OCI-LY1 (cell line): ENCODE data around the gene ARHGAP27.
"Not testable (repeated sequence)": the region's sequence is repeated elsewhere in the genome, so short reads cannot be mapped to it uniquely, and the experiment has no call there.

Experiments used
- H2AFZ ChIP-seq: fragments of 200-600 bp; sonication (generic), shearing (Covaris generic); 2 replicates; pipeline ENCODE4 v1.6.0; 2014; ENCODE audit warnings: antibody characterized with exemption, mild to moderate bottlenecking, low read length
- H3F3A ChIP-seq: fragments of 200-600 bp; sonication (generic), shearing (Covaris generic); 2 replicates; pipeline ENCODE4 v1.6.0; 2014; ENCODE audit warnings: mild to moderate bottlenecking, antibody characterized with exemption, low read length, moderate library complexity; ENCODE audit not compliant: insufficient read depth
- H3K27ac ChIP-seq: fragments of 200-600 bp; sonication (generic); 2 replicates; pipeline ENCODE4 v1.5.1; 2014; ENCODE audit warnings: low read length, mixed run types, mild to moderate bottlenecking, low read depth; ENCODE audit not compliant: poor library complexity, severe bottlenecking
- H3K27me3 ChIP-seq: fragments of 200-600 bp; sonication (generic); 2 replicates; pipeline ENCODE4 v1.6.0; 2014; ENCODE audit warnings: antibody characterized with exemption, mild to moderate bottlenecking, low read length, moderate library complexity; ENCODE audit not compliant: insufficient read depth
- H3K36me3 ChIP-seq: fragments of 200-600 bp; sonication (generic); 2 replicates; pipeline ENCODE4 v1.6.1; 2014; ENCODE audit warnings: mild to moderate bottlenecking, antibody characterized with exemption, low read length, moderate library complexity, mixed read lengths; ENCODE audit not compliant: insufficient read depth
- H3K4me1 ChIP-seq: fragments of 200-600 bp; sonication (generic); 2 replicates; pipeline ENCODE4 v1.5.1; 2014; ENCODE audit warnings: mild to moderate bottlenecking, low read length, moderate library complexity; ENCODE audit not compliant: insufficient read depth, severe bottlenecking
- H3K4me2 ChIP-seq: fragments of 200-600 bp; sonication (generic), shearing (Covaris generic); 2 replicates; pipeline ENCODE4 v1.6.1; 2014; ENCODE audit warnings: low read length
- H3K4me3 ChIP-seq: fragments of 200-600 bp; sonication (generic); 2 replicates; pipeline ENCODE4 v1.5.1; 2014; ENCODE audit warnings: low read length, low read depth, mild to moderate bottlenecking, mixed read lengths; ENCODE audit not compliant: poor library complexity, severe bottlenecking
- H3K79me2 ChIP-seq: fragments of 200-600 bp; shearing (Covaris generic); 2 replicates; pipeline ENCODE4 v1.6.1; 2016; ENCODE audit warnings: mixed run types, low read length, mixed read lengths; ENCODE audit not compliant: insufficient read depth
- H3K9ac ChIP-seq: fragments of 200-600 bp; sonication (generic), shearing (Covaris generic); 2 replicates; pipeline ENCODE4 v1.6.1; 2014; ENCODE audit warnings: mild to moderate bottlenecking, low read length, mixed read lengths
- H3K9me2 ChIP-seq: fragments of 200-600 bp; sonication (generic), shearing (Covaris generic); 2 replicates; pipeline ENCODE4 v1.6.1; 2014; ENCODE audit warnings: low read depth, mild to moderate bottlenecking, low read length, mixed read lengths
- H3K9me3 ChIP-seq: fragments of 200-600 bp; shearing (Covaris generic); 2 replicates; pipeline ENCODE4 v1.6.1; 2014; ENCODE audit warnings: low read length, mixed read lengths
- H4K20me1 ChIP-seq: fragments of 200-600 bp; sonication (generic), shearing (Covaris generic); 2 replicates; pipeline ENCODE4 v1.6.0; 2016; ENCODE audit warnings: mild to moderate bottlenecking, low read length; ENCODE audit not compliant: insufficient read depth
- CTCF ChIP-seq: fragments of 200-600 bp; sonication (generic), shearing (Covaris generic); IDR thresholded peaks from 2 replicates; pipeline ENCODE4 v1.5.1; 2017; ENCODE audit warnings: mild to moderate bottlenecking, antibody characterized with exemption, low read length, moderate library complexity, mixed read lengths
- EZH2 ChIP-seq: fragments of 200-600 bp; sonication (generic), shearing (Covaris generic); IDR thresholded peaks from 2 replicates; pipeline ENCODE4 v1.8.0; 2017; ENCODE audit warnings: borderline replicate concordance, mixed run types, mild to moderate bottlenecking, antibody characterized with exemption, low read length, moderate library complexity, mixed read lengths

Gene ARHGAP27

GRCh38 chr17:45432405-45433158 is at the start of gene ARHGAP27:
TSS of gene ARHGAP27 (minus strand) at chr17:45432870. CDS start at chr17:45430279, 2,591 bp downstream.
- peaks cover 10% of the 10 kb centered on the region; the same call in 1 of the 2 replicates for H3K36me3 ChIP-seq
- peak within 1 kb of the TSS; percentile 96 for H3K4me2 ChIP-seq
- H3K9me3 ChIP-seq, result no peaks in the 10 kb centered on the region
- peak within 1 kb of the TSS; percentile 45; the same call in 1 of the 2 replicates for H3K9ac ChIP-seq
- peak within 1 kb of the TSS; percentile 62 for H3K4me3 ChIP-seq
- H3K4me1 ChIP-seq, result peaks cover 40% of the 10 kb centered on the region
- H4K20me1 ChIP-seq, result no peaks in the 10 kb centered on the region
- H3K9me2 ChIP-seq, result no peaks in the 10 kb centered on the region
- no peaks in the 10 kb centered on the region for H3K79me2 ChIP-seq
- no peak within 1 kb of the TSS for H2AFZ ChIP-seq
- TF ChIP-seq EZH2, result no peak
- no peak for TF ChIP-seq CTCF
- H3K27ac ChIP-seq, result no peak within 1 kb of the TSS
- H3F3A ChIP-seq, result 0 out of 2 replicates have a peak, but pooled peaks cover 7% of the 10 kb centered on the region
- no peaks in the 10 kb centered on the region for H3K27me3 ChIP-seq

GRCh38 chr17:45482317-45482716 is 49.6 kb upstream of the ARHGAP27 start:
- H3K4me2 ChIP-seq, H3K27ac ChIP-seq, H2AFZ ChIP-seq, H3K27me3 ChIP-seq, H3K4me3 ChIP-seq, H3K9me2 ChIP-seq, H3K79me2 ChIP-seq, H4K20me1 ChIP-seq, H3K4me1 ChIP-seq, H3K9me3 ChIP-seq, H3F3A ChIP-seq, H3K9ac ChIP-seq, H3K36me3 ChIP-seq: not testable (repeated sequence)

- H3K4me2 ChIP-seq, H3K9me3 ChIP-seq, H3K36me3 ChIP-seq, H3K4me3 ChIP-seq, H3K9me2 ChIP-seq, H3K27ac ChIP-seq, H2AFZ ChIP-seq, H3K9ac ChIP-seq, H3K27me3 ChIP-seq, H4K20me1 ChIP-seq, H3F3A ChIP-seq, H3K79me2 ChIP-seq, H3K4me1 ChIP-seq: not testable (repeated sequence)
Observed at GRCh38 chr17:45475436-45475835, 42.8 kb upstream of the ARHGAP27 start.

- H3K4me3 ChIP-seq, H3F3A ChIP-seq, H3K9ac ChIP-seq, H3K27ac ChIP-seq, H3K9me2 ChIP-seq, H3K4me2 ChIP-seq, H3K9me3 ChIP-seq, H3K4me1 ChIP-seq, H4K20me1 ChIP-seq, H3K79me2 ChIP-seq, H2AFZ ChIP-seq, H3K36me3 ChIP-seq, H3K27me3 ChIP-seq: not testable (repeated sequence)
Observed at GRCh38 chr17:45472249-45472648, 39.6 kb upstream of the ARHGAP27 start.

GRCh38 chr17:45469204-45469563 is 36.5 kb upstream of the ARHGAP27 start:
- not testable (repeated sequence) for H3K9me3 ChIP-seq, H3K9ac ChIP-seq, H3K9me2 ChIP-seq, H3K27me3 ChIP-seq, H3K4me3 ChIP-seq, H3K36me3 ChIP-seq, H3K4me1 ChIP-seq, H3K79me2 ChIP-seq, H2AFZ ChIP-seq, H4K20me1 ChIP-seq, H3K27ac ChIP-seq, H3F3A ChIP-seq, H3K4me2 ChIP-seq

- H3K27me3 ChIP-seq, H2AFZ ChIP-seq, H3K36me3 ChIP-seq, H3K4me2 ChIP-seq, H3K9me2 ChIP-seq, H3K9me3 ChIP-seq, H3K79me2 ChIP-seq, H3K4me3 ChIP-seq, H3K4me1 ChIP-seq, H3K27ac ChIP-seq, H3K9ac ChIP-seq, H4K20me1 ChIP-seq, H3F3A ChIP-seq: not testable (repeated sequence)
Observed at GRCh38 chr17:45468293-45469203, 35.9 kb upstream of the ARHGAP27 start.
